GM12878 (cell line): Measurements from ENCODE around the gene MRPL34. TPM values are rescaled to one million over a fixed set of nuclear protein-coding genes. Genes with fewer than 3 reads are reported as not detected.

Experiments used
- ATAC-seq: fragments of 200-7000 bp; cut with Tn5 transposase; 3 replicates; pipeline ENCODE4 v1.9.1; 2020; ENCODE audit warnings: mild to moderate bottlenecking, moderate library complexity
- BruUV-seq: library from RNA; stranded (reverse); fragments of 400-500 nt; replicated peaks from 2 replicates; lab custom pipeline; 2021; lab: Mats Ljungman, UMichigan
- CTCF ChIA-PET: fragments of 300-600 bp; sonication (Branson Sonifier 250); formaldehyde crosslinking; extraction: SDS; loops from one replicate; lab custom pipeline; 2021; ENCODE audit warnings: inconsistent platforms; lab: Yijun Ruan, JAX
- POLR2A ChIA-PET: fragments of 350-600 bp; formaldehyde crosslinking; extraction: SDS; loops from one replicate; lab custom pipeline; 2021; ENCODE audit warnings: inconsistent platforms; lab: Charles Lee
- RAD21 ChIA-PET: fragments of 300-600 bp; sonication (Branson Sonifier 250); formaldehyde crosslinking; loops from one replicate; lab custom pipeline; 2023; ENCODE audit warnings: antibody characterized with exemption; ENCODE audit not compliant: unreplicated experiment; lab: Charles Lee
- SMC1A ChIA-PET: fragments of 300-600 bp; sonication (Branson Sonifier 250); formaldehyde crosslinking; loops from one replicate; lab custom pipeline; 2023; ENCODE audit not compliant: unreplicated experiment, uncharacterized antibody; lab: Charles Lee
- DNase-seq: peaks from one replicate; pipeline ENCODE4 v3.0.0-alpha.2; 2011; ENCODE audit warnings: low read depth, low spot score
- FAIRE-seq: peaks from 3 replicates; lab custom pipeline; 2011; peaks lifted over from hg19 to GRCh38; lab: Jason Lieb, UNC
- H2AFZ ChIP-seq: 2 replicates; pipeline ENCODE4 v1.6.0; 2011; ENCODE audit warnings: low read depth, low read length, control low read depth; ENCODE audit not compliant: control insufficient read depth
- H3K27ac ChIP-seq: 2 replicates; pipeline ENCODE4 v1.5.1; 2011; ENCODE audit warnings: control low read depth; ENCODE audit not compliant: control insufficient read depth, insufficient read depth
- H3K27me3 ChIP-seq, 2 experiments: replicated peaks in 1 of 2; 2 replicates each; pipeline versions ENCODE4 v1.6.0 to v1.6.1; 2011; ENCODE audit warnings: low read length in 1 of 2; ENCODE audit not compliant: control insufficient read depth in 2 of 2, insufficient read depth in 2 of 2
- H3K36me3 ChIP-seq, 2 experiments: 2 replicates each; pipeline ENCODE4 v1.5.1; 2011; ENCODE audit warnings: low read length in 1 of 2; ENCODE audit not compliant: control insufficient read depth in 2 of 2, insufficient read depth in 2 of 2
- H3K4me1 ChIP-seq: 2 replicates; pipeline ENCODE4 v1.6.1; 2011; ENCODE audit warnings: mild to moderate bottlenecking, low read length, moderate library complexity, mixed read lengths; ENCODE audit not compliant: control insufficient read depth, insufficient read depth
- H3K4me2 ChIP-seq: 2 replicates; pipeline ENCODE4 v1.6.0; 2011; ENCODE audit warnings: control low read depth; ENCODE audit not compliant: control insufficient read depth, insufficient read depth
- H3K4me3 ChIP-seq: fragments of 200-600 bp; sonication (generic); 2 replicates; pipeline ENCODE4 v1.5.1; 2016
- H3K79me2 ChIP-seq: 2 replicates; pipeline ENCODE4 v1.6.0; 2011; ENCODE audit warnings: low read length; ENCODE audit not compliant: control insufficient read depth, insufficient read depth
- H3K9ac ChIP-seq: 2 replicates; pipeline ENCODE4 v1.8.0; 2011; ENCODE audit warnings: low read length, control low read depth, mixed read lengths; ENCODE audit not compliant: control insufficient read depth, insufficient read depth
- H3K9me3 ChIP-seq: replicated peaks from 3 replicates; pipeline ENCODE4 v1.5.1; 2011; ENCODE audit warnings: mild to moderate bottlenecking, low read length; ENCODE audit not compliant: control insufficient read depth, insufficient read depth
- H4K20me1 ChIP-seq: 2 replicates; pipeline ENCODE4 v1.6.0; 2011; ENCODE audit not compliant: control insufficient read depth, insufficient read depth
- BHLHE40 ChIP-seq, 2 experiments: fragments of 450-650 bp in 1 of 2; IDR thresholded peaks; 2 replicates each; pipeline ENCODE4 v1.6.1; 2011 to 2017; ENCODE audit warnings: low read depth in 2 of 2, borderline replicate concordance in 1 of 2, improper control_type of control experiment in 1 of 2, low read length in 1 of 2, mild to moderate bottlenecking in 1 of 2
- CHD1 ChIP-seq: IDR thresholded peaks from 2 replicates; pipeline ENCODE4 v1.6.1; 2012; ENCODE audit warnings: low read depth, low read length, improper control_type of control experiment
- EGR1 ChIP-seq, 2 experiments: IDR thresholded peaks; 1 replicate in 1 of 2; 2 replicates in 1 of 2; pipeline ENCODE4 v1.6.1; 2011 to 2012; ENCODE audit warnings: low read depth in 2 of 2, low read length in 2 of 2, borderline replicate concordance in 1 of 2, mild to moderate bottlenecking in 1 of 2, moderate library complexity in 1 of 2
- HDGF ChIP-seq: fragments of 450-650 bp; IDR thresholded peaks from 2 replicates; pipeline ENCODE4 v1.6.1; 2016; ENCODE audit warnings: antibody characterized with exemption
- NFYA ChIP-seq: IDR thresholded peaks from 2 replicates; pipeline ENCODE4 v1.6.1; 2011; ENCODE audit warnings: low read depth, mild to moderate bottlenecking, low read length, improper control_type of control experiment, borderline replicate concordance
- STAT3 ChIP-seq: IDR thresholded peaks from 2 replicates; pipeline ENCODE4 v1.6.1; 2011; ENCODE audit warnings: low read depth, low read length, improper control_type of control experiment
- TCF3 ChIP-seq: IDR thresholded peaks from 2 replicates; pipeline ENCODE4 v1.6.1; 2012; ENCODE audit warnings: low read depth, mild to moderate bottlenecking, low read length, borderline replicate concordance; ENCODE audit not compliant: insufficient read depth
- WGBS: methylation state at CpG from one replicate; pipeline ENCODE4 v1.1.6; 2016; ENCODE audit warnings: low lambda C conversion rate; ENCODE audit not compliant: insufficient replicate concordance, insufficient coverage; ENCODE audit errors: missing lambda C conversion rate; 5-methylcytosine and 5-hydroxymethylcytosine counted together
- in situ Hi-C: fragments of 300-500 bp; cut with MboI; formaldehyde crosslinking; loops from 9 replicates; pipeline ENCODE4 v1.14.3; 2018; ENCODE audit warnings: mixed read lengths
- intact Hi-C: fragments of 100-400 bp; cut with micrococcal nuclease; formaldehyde crosslinking; loops from one replicate; pipeline ENCODE4 v1.14.2; 2022; ENCODE audit not compliant: unreplicated experiment
- polyA plus RNA-seq, 11 experiments: library from polyadenylated mRNA; depleted of rRNA in 4 of 11; unstranded in 6 of 11; stranded (reverse) in 5 of 11; fragments of >200 nt; fragmentation: Nextera tagmentation in 4 of 11; fragmentation: Illumina TruSeq in 1 of 11; extraction: Ambion mirVana in 4 of 11; extraction: Trizol in 1 of 11; gene quantifications; 1 replicate in 1 of 11; 2 replicates in 10 of 11; pipeline versions ENCODE4 v1.2.1 to v1.2.3, GENCODE V29; 2011 to 2016; ENCODE audit warnings: inconsistent platforms in 2 of 11, missing spikeins in 2 of 11, low read depth in 1 of 11
- total RNA-seq, 4 experiments: library from RNA; depleted of rRNA in 3 of 4; stranded (reverse); fragments of >200 nt in 3 of 4; fragmentation: Illumina TruSeq in 1 of 4; extraction: Trizol in 1 of 4; gene quantifications; 2 replicates each; pipeline versions ENCODE4 v1.2.1 to v1.2.3, GENCODE V29; 2013 to 2021
- TF ChIP-seq, protein P1 (sequence below): IDR thresholded peaks from 2 replicates; pipeline ENCODE4 v1.6.1; 2012; ENCODE audit warnings: improper control_type of control experiment, low read depth, low read length; ENCODE audit not compliant: insufficient replicate concordance
- TF ChIP-seq, protein P2 (sequence below): IDR thresholded peaks from 2 replicates; pipeline ENCODE4 v1.6.1; 2011; ENCODE audit warnings: low read depth, low read length, improper control_type of control experiment, borderline replicate concordance
- TF ChIP-seq, protein P3 (sequence below): IDR thresholded peaks from 2 replicates; pipeline ENCODE4 v1.6.1; 2011; ENCODE audit warnings: borderline replicate concordance, low read depth, mild to moderate bottlenecking, moderate library complexity, low read length; ENCODE audit not compliant: insufficient read depth, poor library complexity, severe bottlenecking

The MRPL34 gene
- total and polyA plus RNA-seq, 10 of the 15 experiments (the other 5 are each of a cell fraction or from before 2014, with no cell fraction given) = 8.6 to 198 (median 78.6) TPM

DNA sequence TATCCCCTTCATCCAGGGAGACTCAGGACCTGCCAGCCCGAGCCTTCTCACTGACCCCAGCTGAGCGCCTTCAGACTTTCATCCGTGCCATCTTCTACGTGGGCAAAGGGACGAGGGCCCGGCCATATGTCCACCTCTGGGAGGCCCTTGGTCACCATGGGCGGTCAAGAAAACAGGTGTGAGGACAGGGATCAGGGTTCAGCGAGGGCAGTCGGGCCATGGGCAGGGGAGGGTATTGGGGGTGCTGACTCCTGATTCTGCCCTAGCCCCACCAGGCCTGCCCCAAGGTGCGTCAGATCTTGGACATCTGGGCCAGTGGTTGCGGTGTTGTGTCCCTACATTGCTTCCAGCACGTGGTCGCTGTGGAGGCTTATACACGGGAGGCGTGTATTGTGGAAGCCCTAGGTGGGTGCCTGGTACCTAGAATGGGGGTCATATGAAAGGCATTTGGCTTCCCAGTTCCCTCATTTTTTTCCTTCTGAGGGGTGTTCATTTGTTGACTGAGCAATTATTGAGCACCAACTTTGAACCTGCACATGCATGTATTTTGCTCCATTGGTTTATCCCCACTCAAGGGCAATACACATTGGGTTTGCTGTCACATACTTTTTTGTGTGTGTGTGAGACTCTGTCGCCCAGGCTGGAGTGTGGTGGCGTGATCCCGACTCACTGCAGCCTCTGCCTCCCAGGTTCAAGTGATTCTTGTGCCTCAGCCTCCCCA lies 20.1 kb upstream of the MRPL34 start (continued):
- TF ChIP-seq, protein P1, sequence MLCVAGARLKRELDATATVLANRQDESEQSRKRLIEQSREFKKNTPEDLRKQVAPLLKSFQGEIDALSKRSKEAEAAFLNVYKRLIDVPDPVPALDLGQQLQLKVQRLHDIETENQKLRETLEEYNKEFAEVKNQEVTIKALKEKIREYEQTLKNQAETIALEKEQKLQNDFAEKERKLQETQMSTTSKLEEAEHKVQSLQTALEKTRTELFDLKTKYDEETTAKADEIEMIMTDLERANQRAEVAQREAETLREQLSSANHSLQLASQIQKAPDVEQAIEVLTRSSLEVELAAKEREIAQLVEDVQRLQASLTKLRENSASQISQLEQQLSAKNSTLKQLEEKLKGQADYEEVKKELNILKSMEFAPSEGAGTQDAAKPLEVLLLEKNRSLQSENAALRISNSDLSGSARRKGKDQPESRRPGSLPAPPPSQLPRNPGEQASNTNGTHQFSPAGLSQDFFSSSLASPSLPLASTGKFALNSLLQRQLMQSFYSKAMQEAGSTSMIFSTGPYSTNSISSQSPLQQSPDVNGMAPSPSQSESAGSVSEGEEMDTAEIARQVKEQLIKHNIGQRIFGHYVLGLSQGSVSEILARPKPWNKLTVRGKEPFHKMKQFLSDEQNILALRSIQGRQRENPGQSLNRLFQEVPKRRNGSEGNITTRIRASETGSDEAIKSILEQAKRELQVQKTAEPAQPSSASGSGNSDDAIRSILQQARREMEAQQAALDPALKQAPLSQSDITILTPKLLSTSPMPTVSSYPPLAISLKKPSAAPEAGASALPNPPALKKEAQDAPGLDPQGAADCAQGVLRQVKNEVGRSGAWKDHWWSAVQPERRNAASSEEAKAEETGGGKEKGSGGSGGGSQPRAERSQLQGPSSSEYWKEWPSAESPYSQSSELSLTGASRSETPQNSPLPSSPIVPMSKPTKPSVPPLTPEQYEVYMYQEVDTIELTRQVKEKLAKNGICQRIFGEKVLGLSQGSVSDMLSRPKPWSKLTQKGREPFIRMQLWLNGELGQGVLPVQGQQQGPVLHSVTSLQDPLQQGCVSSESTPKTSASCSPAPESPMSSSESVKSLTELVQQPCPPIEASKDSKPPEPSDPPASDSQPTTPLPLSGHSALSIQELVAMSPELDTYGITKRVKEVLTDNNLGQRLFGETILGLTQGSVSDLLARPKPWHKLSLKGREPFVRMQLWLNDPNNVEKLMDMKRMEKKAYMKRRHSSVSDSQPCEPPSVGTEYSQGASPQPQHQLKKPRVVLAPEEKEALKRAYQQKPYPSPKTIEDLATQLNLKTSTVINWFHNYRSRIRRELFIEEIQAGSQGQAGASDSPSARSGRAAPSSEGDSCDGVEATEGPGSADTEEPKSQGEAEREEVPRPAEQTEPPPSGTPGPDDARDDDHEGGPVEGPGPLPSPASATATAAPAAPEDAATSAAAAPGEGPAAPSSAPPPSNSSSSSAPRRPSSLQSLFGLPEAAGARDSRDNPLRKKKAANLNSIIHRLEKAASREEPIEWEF = no peak
- no peak for TF ChIP-seq TCF3
- TF ChIP-seq, all 136 proteins: peak for 0

DNA sequence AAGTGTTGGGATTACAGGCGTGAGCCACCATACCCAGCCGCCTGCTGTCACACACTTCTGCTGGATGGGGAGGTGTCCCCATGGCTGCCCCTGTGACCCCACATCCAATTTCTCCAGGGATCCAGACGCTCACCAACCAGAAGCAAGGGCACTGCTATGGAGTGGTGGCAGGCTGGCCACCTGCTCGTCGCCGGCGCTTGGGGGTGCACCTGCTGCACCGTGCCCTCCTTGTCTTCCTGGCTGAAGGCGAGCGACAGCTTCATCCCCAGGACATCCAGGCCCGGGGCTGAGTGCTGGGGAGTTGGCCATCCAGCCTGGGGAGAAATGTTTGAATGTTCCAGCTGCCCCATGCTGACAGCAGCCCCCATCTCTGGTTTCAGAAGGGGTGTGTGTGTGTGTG lies 19.4 kb upstream of the MRPL34 start:
- FAIRE-seq (no peak), ATAC-seq (no peak), DNase-seq (no peak)
- Histone ChIP-seq H3K9me3 (no peaks in the 10 kb centered on the region), H4K20me1 (no peaks in the 10 kb centered on the region), H3K4me3 (no peak overlapping the region), H3K27me3 (no peaks in the 10 kb centered on the region), H3K36me3 (peaks cover 0 to 7% of the 10 kb centered on the region in 2 experiments; a peak in 2 of 4 replicates)
- ChIA-PET SMC1A (no interaction called here), CTCF (interaction anchor here (1.0 to 1.4 kb wide), 2 partner anchors 19 to 103 kb away, joined by 3 read pairs; partner anchors contain the start of gene MRPL34)
- in situ Hi-C loops (loop anchor here (5.0 kb wide), 1 partner anchor 214 kb away; no protein-coding TSS in a partner anchor), intact Hi-C loops (no loop called here)
- TF ChIP-seq, protein P2, sequence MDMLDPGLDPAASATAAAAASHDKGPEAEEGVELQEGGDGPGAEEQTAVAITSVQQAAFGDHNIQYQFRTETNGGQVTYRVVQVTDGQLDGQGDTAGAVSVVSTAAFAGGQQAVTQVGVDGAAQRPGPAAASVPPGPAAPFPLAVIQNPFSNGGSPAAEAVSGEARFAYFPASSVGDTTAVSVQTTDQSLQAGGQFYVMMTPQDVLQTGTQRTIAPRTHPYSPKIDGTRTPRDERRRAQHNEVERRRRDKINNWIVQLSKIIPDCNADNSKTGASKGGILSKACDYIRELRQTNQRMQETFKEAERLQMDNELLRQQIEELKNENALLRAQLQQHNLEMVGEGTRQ = no peak
- TF ChIP-seq HDGF (no peak), CHD1 (no peak), STAT3 (no peak), BHLHE40 (IDR thresholded peaks at IDR 0.05; ENCODE audit: borderline replicate concordance in 1 of 2, low read depth in 2 of 2, low read length in 1 of 2) (no peak), NFYA (no peak), EGR1 (IDR thresholded peaks at IDR 0.05; ENCODE audit: borderline replicate concordance in 1 of 2, low read depth in 2 of 2, low read length in 2 of 2) (no peak)
- TF ChIP-seq, protein P3, sequence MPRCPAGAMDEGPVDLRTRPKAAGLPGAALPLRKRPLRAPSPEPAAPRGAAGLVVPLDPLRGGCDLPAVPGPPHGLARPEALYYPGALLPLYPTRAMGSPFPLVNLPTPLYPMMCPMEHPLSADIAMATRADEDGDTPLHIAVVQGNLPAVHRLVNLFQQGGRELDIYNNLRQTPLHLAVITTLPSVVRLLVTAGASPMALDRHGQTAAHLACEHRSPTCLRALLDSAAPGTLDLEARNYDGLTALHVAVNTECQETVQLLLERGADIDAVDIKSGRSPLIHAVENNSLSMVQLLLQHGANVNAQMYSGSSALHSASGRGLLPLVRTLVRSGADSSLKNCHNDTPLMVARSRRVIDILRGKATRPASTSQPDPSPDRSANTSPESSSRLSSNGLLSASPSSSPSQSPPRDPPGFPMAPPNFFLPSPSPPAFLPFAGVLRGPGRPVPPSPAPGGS = no peak
- TF ChIP-seq, all 136 proteins: peak for 0
- ChIA-PET RAD21 (no interaction called here), POLR2A (no interaction called here)
- 99% methylated on average over 11 of the region's 11 CpGs for WGBS
- H3K9ac ChIP-seq = no peak overlapping the region
- no TSS peak for BruUV-seq
- H3K4me2 ChIP-seq = no peak overlapping the region
- H3K27ac ChIP-seq = no peak overlapping the region
- H3K4me1 ChIP-seq = peaks cover 7% of the 10 kb centered on the region
- no peaks in the 10 kb centered on the region; the same call in 1 of the 2 replicates for H3K79me2 ChIP-seq
- H2AFZ ChIP-seq = no peak overlapping the region
